Mesenchymal stem cell (in vitro differentiated cells and primary cell): ENCODE measurements around the gene FOXP1.

Source experiments
- DNase-seq: peaks from one replicate; pipeline ENCODE4 v3.0.0-alpha.2; 2013
- H2AFZ ChIP-seq: one replicate; pipeline ENCODE4 v1.6.1; 2013; ENCODE audit warnings: low read depth, mild to moderate bottlenecking, control low read depth, inconsistent platforms, low read length, moderate library complexity
- H2AK5ac ChIP-seq: 2 replicates; pipeline ENCODE4 v1.6.1; 2013; ENCODE audit warnings: low read length, moderate library complexity, mild to moderate bottlenecking, inconsistent platforms; ENCODE audit not compliant: severe bottlenecking
- H2BK120ac ChIP-seq: one replicate; pipeline ENCODE4 v1.6.1; 2013; ENCODE audit warnings: low read depth, mild to moderate bottlenecking, inconsistent platforms, low read length, moderate library complexity
- H2BK12ac ChIP-seq, 2 experiments: one replicate each; pipeline ENCODE4 v1.6.1; 2013; ENCODE audit warnings: inconsistent platforms in 2 of 2, low read length in 2 of 2, mild to moderate bottlenecking in 2 of 2, moderate library complexity in 2 of 2, control low read depth in 1 of 2
- H2BK15ac ChIP-seq: one replicate; pipeline ENCODE4 v1.6.1; 2013; ENCODE audit warnings: mild to moderate bottlenecking, low read depth, inconsistent platforms; ENCODE audit not compliant: poor library complexity, severe bottlenecking
- H2BK5ac ChIP-seq: 2 replicates; pipeline ENCODE4 v1.6.1; 2013; ENCODE audit warnings: low read depth, mild to moderate bottlenecking, low read length, control low read depth, inconsistent platforms; ENCODE audit not compliant: poor library complexity, severe bottlenecking
- H3K14ac ChIP-seq, 2 experiments: one replicate each; pipeline ENCODE4 v1.6.1; 2013; ENCODE audit warnings: inconsistent platforms in 2 of 2, low read length in 2 of 2, control low read depth in 1 of 2, mild to moderate bottlenecking in 1 of 2, moderate library complexity in 1 of 2
- H3K18ac ChIP-seq, 2 experiments: one replicate each; pipeline ENCODE4 v1.6.1; 2013; ENCODE audit warnings: inconsistent platforms in 2 of 2, low read length in 2 of 2, control low read depth in 1 of 2, low read depth in 1 of 2, mild to moderate bottlenecking in 1 of 2
- H3K23ac ChIP-seq, 2 experiments: one replicate each; pipeline ENCODE4 v1.6.1; 2013; ENCODE audit warnings: inconsistent platforms in 2 of 2, low read length in 2 of 2, mild to moderate bottlenecking in 2 of 2, moderate library complexity in 2 of 2, control low read depth in 1 of 2
- H3K27ac ChIP-seq: 2 replicates; pipeline ENCODE4 v1.5.1; 2013; ENCODE audit warnings: mild to moderate bottlenecking, moderate library complexity, low read length, control low read depth, inconsistent platforms; ENCODE audit not compliant: poor library complexity, severe bottlenecking
- H3K27me3 ChIP-seq, 2 experiments: 2 replicates each; pipeline versions ENCODE4 v1.6.1 to v1.7.0; 2013; ENCODE audit warnings: low read length in 2 of 2, mild to moderate bottlenecking in 2 of 2, moderate library complexity in 2 of 2, control low read depth in 1 of 2, inconsistent platforms in 1 of 2; ENCODE audit not compliant: control insufficient read depth in 1 of 2, insufficient read depth in 1 of 2
- H3K36me3 ChIP-seq, 2 experiments: 2 replicates each; pipeline versions ENCODE4 v1.6.1 to v1.7.0; 2013; ENCODE audit warnings: low read length in 2 of 2, control low read depth in 1 of 2, inconsistent platforms in 1 of 2, low read depth in 1 of 2, mild to moderate bottlenecking in 1 of 2; ENCODE audit not compliant: insufficient read depth in 2 of 2, control insufficient read depth in 1 of 2
- H3K4ac ChIP-seq, 2 experiments: one replicate each; pipeline ENCODE4 v1.6.1; 2013; ENCODE audit warnings: inconsistent platforms in 2 of 2, low read length in 2 of 2, mild to moderate bottlenecking in 2 of 2, moderate library complexity in 2 of 2, control low read depth in 1 of 2, low read depth in 1 of 2
- H3K4me1 ChIP-seq: 2 replicates; pipeline ENCODE4 v1.6.1; 2013; ENCODE audit warnings: low read depth, low read length, control low read depth; ENCODE audit not compliant: control insufficient read depth, insufficient read depth
- H3K4me2 ChIP-seq: 2 replicates; pipeline ENCODE4 v1.6.1; 2013; ENCODE audit warnings: low read length, mild to moderate bottlenecking, inconsistent platforms; ENCODE audit not compliant: poor library complexity, severe bottlenecking
- H3K4me3 ChIP-seq, 2 experiments: 2 replicates each; pipeline versions ENCODE4 v1.5.1 to v1.7.0; 2013; ENCODE audit warnings: low read length in 2 of 2, mild to moderate bottlenecking in 2 of 2, control low read depth in 1 of 2, low read depth in 1 of 2; ENCODE audit not compliant: insufficient read depth in 1 of 2
- H3K79me1 ChIP-seq: replicated peaks from 2 replicates; pipeline ENCODE4 v1.6.1; 2013; ENCODE audit warnings: mild to moderate bottlenecking, control low read depth, low read length, inconsistent platforms; ENCODE audit not compliant: poor library complexity, severe bottlenecking
- H3K9ac ChIP-seq: 2 replicates; pipeline ENCODE4 v1.7.0; 2013; ENCODE audit warnings: mild to moderate bottlenecking, low read length, moderate library complexity
- H3K9me3 ChIP-seq: 2 replicates; pipeline ENCODE4 v1.7.0; 2013; ENCODE audit warnings: mild to moderate bottlenecking, low read length; ENCODE audit not compliant: control insufficient read depth
- H4K8ac ChIP-seq: one replicate; pipeline ENCODE4 v1.6.1; 2013; ENCODE audit warnings: inconsistent platforms, mild to moderate bottlenecking, low read length, moderate library complexity
- H4K91ac ChIP-seq: one replicate; pipeline ENCODE4 v1.6.1; 2013; ENCODE audit warnings: mild to moderate bottlenecking, low read length, inconsistent platforms
- WGBS: methylation state at CpG from one replicate; pipeline ENCODE4 v1.1.7; 2013; ENCODE audit warnings: mixed read lengths; 5-methylcytosine and 5-hydroxymethylcytosine counted together

The FOXP1 gene

GRCh38 chr3:71599416-71599815 lies 15.9 kb upstream of the FOXP1 start:
- Histone ChIP-seq H3K4me2 (no peak overlapping the region), H3K4ac (no peak overlapping the region), H3K9me3 (no peaks in the 10 kb centered on the region), H3K23ac (no peak overlapping the region), H2AFZ (no peak overlapping the region), H3K9ac (peak overlapping the region; percentile 72), H3K79me1 (peaks cover 2% of the 10 kb centered on the region), H3K4me1 (peaks cover 3% of the 10 kb centered on the region), H3K4me3 (no peak overlapping the region), H3K14ac (no peak overlapping the region), H4K8ac (no peak overlapping the region), H2BK12ac (no peak overlapping the region), H2BK15ac (no peak overlapping the region), H2BK5ac (no peak overlapping the region), H2BK120ac (no peak overlapping the region), H4K91ac (no peak overlapping the region), H3K18ac (no peak overlapping the region), H3K27ac (peak overlapping the region; percentile 66), H3K27me3 (no peaks in the 10 kb centered on the region), H2AK5ac (peak overlapping the region; percentile 87), H3K36me3 (no peaks in the 10 kb centered on the region)
- no CpG with 5 or more reads among the region's 1 CpG for WGBS
- DNase-seq, result no peak

GRCh38 chr3:71598292-71598691 lies 14.8 kb upstream of the FOXP1 start:
- no peak overlapping the region for H2AFZ ChIP-seq
- H2BK15ac ChIP-seq, result no peak overlapping the region
- H3K4me3 ChIP-seq, result no peak overlapping the region
- no peaks in the 10 kb centered on the region for H3K9me3 ChIP-seq
- no peak overlapping the region for H3K23ac ChIP-seq
- WGBS, result 100% methylated on average over 1 of the region's 3 CpGs
- H3K4ac ChIP-seq, result no peak overlapping the region
- H3K4me1 ChIP-seq, result peaks cover 3% of the 10 kb centered on the region
- no peak overlapping the region for H3K4me2 ChIP-seq
- no peak overlapping the region for H3K9ac ChIP-seq
- no peak overlapping the region for H2BK12ac ChIP-seq
- H3K14ac ChIP-seq, result no peak overlapping the region
- no peak overlapping the region for H3K27ac ChIP-seq
- no peak overlapping the region for H3K18ac ChIP-seq
- H2BK5ac ChIP-seq, result no peak overlapping the region
- no peak overlapping the region for H4K91ac ChIP-seq
- H3K79me1 ChIP-seq, result peaks cover 2% of the 10 kb centered on the region
- H3K27me3 ChIP-seq, result no peaks in the 10 kb centered on the region
- peak overlapping the region; percentile 88 for H2AK5ac ChIP-seq
- no peaks in the 10 kb centered on the region for H3K36me3 ChIP-seq
- DNase-seq, result no peak
- H2BK120ac ChIP-seq, result no peak overlapping the region
- no peak overlapping the region for H4K8ac ChIP-seq

- Histone ChIP-seq H3K9ac (no peak overlapping the region), H3K18ac (no peak overlapping the region), H2BK15ac (no peak overlapping the region), H2AK5ac (no peak overlapping the region), H3K23ac (no peak overlapping the region), H3K36me3 (no peaks in the 10 kb centered on the region), H2BK120ac (no peak overlapping the region), H2BK12ac (no peak overlapping the region), H4K91ac (no peak overlapping the region), H2AFZ (no peak overlapping the region), H3K4me1 (peaks cover 2% of the 10 kb centered on the region), H3K4ac (no peak overlapping the region), H3K4me2 (no peak overlapping the region), H3K79me1 (peaks cover 2% of the 10 kb centered on the region), H3K27me3 (no peaks in the 10 kb centered on the region), H4K8ac (no peak overlapping the region), H3K4me3 (no peak overlapping the region), H3K14ac (no peak overlapping the region), H3K9me3 (no peaks in the 10 kb centered on the region), H3K27ac (no peak overlapping the region), H2BK5ac (no peak overlapping the region)
- no CpG with 5 or more reads among the region's 1 CpG for WGBS
- DNase-seq, result no peak
Observed at GRCh38 chr3:71597286-71597685, 13.8 kb upstream of the FOXP1 start.

- Histone ChIP-seq H3K14ac (no peak overlapping the region), H3K4me3 (no peak overlapping the region), H3K4me1 (peaks cover 2% of the 10 kb centered on the region), H2AK5ac (no peak overlapping the region), H4K8ac (no peak overlapping the region), H2AFZ (no peak overlapping the region), H2BK5ac (no peak overlapping the region), H3K18ac (no peak overlapping the region), H3K9me3 (no peaks in the 10 kb centered on the region), H3K36me3 (no peaks in the 10 kb centered on the region), H2BK15ac (no peak overlapping the region), H3K23ac (no peak overlapping the region), H3K27ac (no peak overlapping the region), H3K4ac (no peak overlapping the region), H4K91ac (no peak overlapping the region), H2BK12ac (no peak overlapping the region), H3K9ac (no peak overlapping the region), H3K4me2 (no peak overlapping the region), H2BK120ac (no peak overlapping the region), H3K79me1 (no peaks in the 10 kb centered on the region), H3K27me3 (no peaks in the 10 kb centered on the region)
- no peak for DNase-seq
- 92% methylated on average over 3 of the region's 3 CpGs for WGBS
Observed at GRCh38 chr3:71593106-71593505, 9.6 kb upstream of the FOXP1 start.
